GM18499 (cell line): ENCODE data around the gene SDC4.
"Not testable (repeated sequence)": the region's sequence is repeated elsewhere in the genome, so short reads cannot be mapped to it uniquely, and the experiment has no call there.

Experiments
- ATAC-seq: cut with Tn5 transposase; IDR thresholded peaks from one replicate; pipeline ENCODE4 v1.9.1; 2021; ENCODE audit warnings: moderate number of reproducible peaks; ENCODE audit not compliant: insufficient read depth, unreplicated experiment

SDC4 gene

GRCh38 chr20:45365444-45365970 is 17.3 kb upstream of the SDC4 start:
- no peak for ATAC-seq

GRCh38 chr20:45363611-45364492 is 15.6 kb upstream of the SDC4 start:
- ATAC-seq, result no peak

GRCh38 chr20:45362804-45363610 is 14.8 kb upstream of the SDC4 start, which contains the start of gene SYS1:
SYS1 (plus strand) TSS chr20:45363156; CDS start chr20:45363532, 376 bp downstream.
- peak; percentile 84 for ATAC-seq

- no peak for ATAC-seq
Observed at GRCh38 chr20:45361793-45362192, 13.6 kb upstream of the SDC4 start.

- no peak for ATAC-seq
Observed at GRCh38 chr20:45359406-45360148, 11.4 kb upstream of the SDC4 start.

GRCh38 chr20:45359069-45359405 is 10.8 kb upstream of the SDC4 start:
- ATAC-seq, result no peak

- ATAC-seq, result no peak
Observed at GRCh38 chr20:45358282-45359068, 10.3 kb upstream of the SDC4 start.

- no peak for ATAC-seq
Observed at GRCh38 chr20:45355209-45356084, 7.2 kb upstream of the SDC4 start.

GRCh38 chr20:45354423-45355208 is 6.4 kb upstream of the SDC4 start:
- ATAC-seq, result no peak

- ATAC-seq, result no peak
Observed at GRCh38 chr20:45353746-45354145, 5.5 kb upstream of the SDC4 start.

GRCh38 chr20:45352729-45353128 is 4.5 kb upstream of the SDC4 start:
- ATAC-seq, result no peak

GRCh38 chr20:45350795-45351194 is 2.6 kb upstream of the SDC4 start:
- not testable (repeated sequence) for ATAC-seq

- no peak for ATAC-seq
Observed at GRCh38 chr20:45350217-45350616, 2.0 kb upstream of the SDC4 start.

GRCh38 chr20:45347297-45347935 is 808 bp downstream of the SDC4 start:
- ATAC-seq, result no peak

GRCh38 chr20:45346851-45347250 is 1.4 kb downstream of the SDC4 start:
- ATAC-seq, result no peak

- no peak for ATAC-seq
Observed at GRCh38 chr20:45346291-45346718, 1.9 kb downstream of the SDC4 start.

GRCh38 chr20:45345104-45345936 is 2.9 kb downstream of the SDC4 start:
- ATAC-seq, result no peak
